Measurements from ENCODE around the gene PPP1CB.

GRCh38 chr2:28835781-28836180, 84.2 kb downstream of the PPP1CB start:
- no peak for TF ChIP-seq CTCF (IDR thresholded peaks at IDR 0.05; ENCODE audit: insufficient read depth, low read length)
- TF ChIP-seq POLR2AphosphoS5 (IDR thresholded peaks at IDR 0.05; ENCODE audit: low read depth): no peak
- TF ChIP-seq REST (IDR thresholded peaks at IDR 0.05; ENCODE audit: insufficient replicate concordance, low read depth): no peak
- no peak for TF ChIP-seq GABPA (IDR thresholded peaks at IDR 0.05; ENCODE audit: low read depth)
- TF ChIP-seq SPI1 (IDR thresholded peaks at IDR 0.05; ENCODE audit: borderline replicate concordance, low read depth): no peak
